Stomach (tissue), 4 donors: ENCODE measurements around the gene UST.
A peak's percentile ranks its signal among the peaks of the same experiment; 100 is the strongest.

Experiments
- CTCF ChIP-seq, 7 experiments: fragments of 450-650 bp in 4 of 7; fragments of 200-600 bp in 3 of 7; sonication (generic) in 3 of 7; IDR thresholded peaks; one replicate each; pipeline ENCODE4 v1.5.1; 2016 to 2019; ENCODE audit warnings: antibody characterized with exemption in 7 of 7, control low read depth in 2 of 7, mild to moderate bottlenecking in 1 of 7
- POLR2A ChIP-seq, 4 donors: fragments of 450-650 bp; IDR thresholded peaks; one replicate each; pipeline ENCODE4 v1.6.1; 2016; ENCODE audit warnings: antibody characterized with exemption in 4 of 4, control low read depth in 2 of 4, mild to moderate bottlenecking in 1 of 4, moderate library complexity in 1 of 4
- POLR2AphosphoS5 ChIP-seq, 3 donors: sonication (generic); formaldehyde crosslinking; IDR thresholded peaks; one replicate each; pipeline ENCODE4 v1.6.1; 2016; ENCODE audit warnings: antibody characterized with exemption in 3 of 3

GRCh38 chr6:149082320-149082719 lies 335.5 kb downstream of the UST start:
- TF ChIP-seq CTCF (IDR thresholded peaks at IDR 0.05) (peak in 5 of 7 experiments; percentile 73 to 82 (median 78)), POLR2AphosphoS5 (IDR thresholded peaks at IDR 0.05) (no peak), POLR2A (IDR thresholded peaks at IDR 0.05) (no peak)
